ENCODE measurements around the gene SEMA6D.

DNA sequence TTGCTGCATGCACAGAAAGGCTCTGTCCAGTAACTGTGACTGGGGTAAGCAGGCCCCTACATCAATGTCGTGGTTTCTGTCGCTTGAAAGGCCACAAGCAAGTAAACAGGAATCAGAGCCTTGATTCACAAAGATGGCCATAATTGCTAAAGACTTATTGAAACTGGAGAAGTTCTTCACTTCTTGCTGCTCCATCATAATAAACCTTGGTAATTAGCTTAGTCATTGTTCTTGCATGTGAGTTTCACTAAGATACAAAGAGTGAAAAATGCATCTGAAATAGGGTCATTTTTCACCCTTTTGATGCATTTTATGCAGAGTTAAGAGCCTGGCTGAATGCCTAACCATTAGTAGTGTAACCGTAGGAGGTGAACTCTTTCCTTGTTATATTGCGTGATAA is 3.2 kb downstream of the SEMA6D start:
- TF ChIP-seq CTCF (IDR thresholded peaks at IDR 0.05) (no peak), POLR2A (IDR thresholded peaks at IDR 0.05) (no peak)

All from Peyer's patch (tissue), 4 donors.